ENCODE measurements around the gene TNFRSF21.
"Not testable (repeated sequence)": the region's sequence is repeated elsewhere in the genome, so short reads cannot be mapped to it uniquely, and the experiment has no call there.

TNFRSF21 gene

GRCh38 chr6:47229255-47229654 lies 80.5 kb downstream of the TNFRSF21 start:
- DNase-seq (ENCODE audit: low read depth in 3 of 3, low spot score in 1 of 3), result no peak

- DNase-seq (ENCODE audit: low read depth in 3 of 3, low spot score in 1 of 3), result not testable (repeated sequence)
Observed at GRCh38 chr6:47228093-47228492, 81.6 kb downstream of the TNFRSF21 start.

- DNase-seq (ENCODE audit: low read depth in 3 of 3, low spot score in 1 of 3), result not testable (repeated sequence)
Observed at GRCh38 chr6:47223251-47223650, 86.5 kb downstream of the TNFRSF21 start.

- no peak for DNase-seq (ENCODE audit: low read depth in 3 of 3, low spot score in 1 of 3)
Observed at GRCh38 chr6:47221565-47221964, 88.1 kb downstream of the TNFRSF21 start.

- DNase-seq (ENCODE audit: low read depth in 3 of 3, low spot score in 1 of 3), result no peak
Observed at GRCh38 chr6:47209632-47210031, 100.1 kb downstream of the TNFRSF21 start.

GRCh38 chr6:47207261-47207660 lies 102.4 kb downstream of the TNFRSF21 start:
- DNase-seq (ENCODE audit: low read depth in 3 of 3, low spot score in 1 of 3), result no peak

GRCh38 chr6:47206626-47207025 lies 103.1 kb downstream of the TNFRSF21 start:
- DNase-seq (ENCODE audit: low read depth in 3 of 3, low spot score in 1 of 3), result no peak

GRCh38 chr6:47203938-47204611 lies 105.6 kb downstream of the TNFRSF21 start:
- no peak for DNase-seq (ENCODE audit: low read depth in 3 of 3, low spot score in 1 of 3)

- no peak for DNase-seq (ENCODE audit: low read depth in 3 of 3, low spot score in 1 of 3)
Observed at GRCh38 chr6:47203266-47203937, 106.3 kb downstream of the TNFRSF21 start.

- DNase-seq (ENCODE audit: low read depth in 3 of 3, low spot score in 1 of 3), result no peak
Observed at GRCh38 chr6:47202644-47203205, 107.0 kb downstream of the TNFRSF21 start.

- DNase-seq (ENCODE audit: low read depth in 3 of 3, low spot score in 1 of 3), result no peak
Observed at GRCh38 chr6:47200536-47201334, 109.0 kb downstream of the TNFRSF21 start.

GRCh38 chr6:47197682-47198640 lies 111.7 kb downstream of the TNFRSF21 start:
- no peak for DNase-seq (ENCODE audit: low read depth in 3 of 3, low spot score in 1 of 3)

GRCh38 chr6:47196113-47196512 lies 113.6 kb downstream of the TNFRSF21 start:
- DNase-seq (ENCODE audit: low read depth in 3 of 3, low spot score in 1 of 3), result no peak

GRCh38 chr6:47195011-47195650 lies 114.6 kb downstream of the TNFRSF21 start:
- DNase-seq (ENCODE audit: low read depth in 3 of 3, low spot score in 1 of 3), result no peak

GRCh38 chr6:47188588-47189021 lies 121.1 kb downstream of the TNFRSF21 start:
- DNase-seq (ENCODE audit: low read depth in 3 of 3, low spot score in 1 of 3), result no peak

GRCh38 chr6:47187893-47188587 lies 121.7 kb downstream of the TNFRSF21 start:
- DNase-seq (ENCODE audit: low read depth in 3 of 3, low spot score in 1 of 3), result no peak

GRCh38 chr6:47187113-47187512 lies 122.6 kb downstream of the TNFRSF21 start:
- DNase-seq (ENCODE audit: low read depth in 3 of 3, low spot score in 1 of 3), result no peak

- no peak for DNase-seq (ENCODE audit: low read depth in 3 of 3, low spot score in 1 of 3)
Observed at GRCh38 chr6:47182291-47182957, 127.3 kb downstream of the TNFRSF21 start.

- no peak for DNase-seq (ENCODE audit: low read depth in 3 of 3, low spot score in 1 of 3)
Observed at GRCh38 chr6:47181681-47182080, 128.0 kb downstream of the TNFRSF21 start.
